Calu3 (cell line): Measurements from ENCODE around the gene AHSA1. TPM values are rescaled to one million over a fixed set of nuclear protein-coding genes. Genes with fewer than 3 reads are reported as not detected.

Experiments
- BruUV-seq: library from RNA; stranded (reverse); fragments of 400-500 nt; replicated peaks from 2 replicates; lab custom pipeline; 2021; lab: Mats Ljungman, UMichigan
- CTCF ChIA-PET: fragments of 300-600 bp; sonication (Branson Sonifier 250); formaldehyde crosslinking; loops from one replicate; lab custom pipeline; 2022; ENCODE audit warnings: antibody characterized with exemption; lab: Charles Lee
- DNase-seq: peaks from one replicate; pipeline ENCODE4 v3.0.0; 2022
- H3K27ac Mint-ChIP-seq: one replicate; pipeline ENCODE4 v1.8.0; 2022; ENCODE audit warnings: mixed read lengths; ENCODE audit not compliant: unreplicated experiment
- H3K27me3 Mint-ChIP-seq: one replicate; pipeline ENCODE4 v1.8.0; 2022; ENCODE audit warnings: mixed read lengths; ENCODE audit not compliant: unreplicated experiment
- H3K36me3 Mint-ChIP-seq: one replicate; pipeline ENCODE4 v1.8.0; 2022; ENCODE audit warnings: mild to moderate bottlenecking, moderate library complexity, mixed read lengths; ENCODE audit not compliant: insufficient read depth, unreplicated experiment
- H3K4me1 Mint-ChIP-seq: one replicate; pipeline ENCODE4 v1.8.0; 2022; ENCODE audit warnings: mild to moderate bottlenecking, low read depth, mixed read lengths; ENCODE audit not compliant: unreplicated experiment
- H3K4me3 Mint-ChIP-seq: one replicate; pipeline ENCODE4 v1.8.0; 2022; ENCODE audit warnings: mild to moderate bottlenecking, low read depth, moderate library complexity, mixed read lengths; ENCODE audit not compliant: unreplicated experiment
- H3K9me3 Mint-ChIP-seq: one replicate; pipeline ENCODE4 v1.8.0; 2022; ENCODE audit warnings: low read depth, mixed read lengths; ENCODE audit not compliant: unreplicated experiment
- intact Hi-C: fragments of 100-400 bp; cut with micrococcal nuclease; formaldehyde crosslinking; loops from one replicate; pipeline ENCODE4 v1.10.0; 2022; ENCODE audit not compliant: unreplicated experiment
- total RNA-seq: library from RNA; stranded (reverse); gene quantifications from 2 replicates; pipeline ENCODE4 v1.2.3, GENCODE V29; 2022
- TF ChIP-seq, protein P1 (sequence below): fragments of 200-600 bp; IDR thresholded peaks from one replicate; pipeline ENCODE4 v1.8.0; 2022; ENCODE audit warnings: antibody characterized with exemption; ENCODE audit not compliant: unreplicated experiment

AHSA1 gene
- total RNA-seq, 1 experiment from 2014 or later, result 287 TPM

GRCh38 chr14:77436042-77436441 is 21.9 kb upstream of the AHSA1 start:
- CTCF ChIA-PET, result no interaction called here
- Mint-ChIP-seq H3K27ac (no peak overlapping the region), H3K4me3 (no peak overlapping the region), H3K9me3 (no peaks in the 10 kb centered on the region), H3K4me1 (no peaks in the 10 kb centered on the region), H3K27me3 (no peaks in the 10 kb centered on the region), H3K36me3 (peaks cover 26% of the 10 kb centered on the region)
- DNase-seq, result no peak
- intact Hi-C loops, result no loop called here
- TF ChIP-seq, protein P1, sequence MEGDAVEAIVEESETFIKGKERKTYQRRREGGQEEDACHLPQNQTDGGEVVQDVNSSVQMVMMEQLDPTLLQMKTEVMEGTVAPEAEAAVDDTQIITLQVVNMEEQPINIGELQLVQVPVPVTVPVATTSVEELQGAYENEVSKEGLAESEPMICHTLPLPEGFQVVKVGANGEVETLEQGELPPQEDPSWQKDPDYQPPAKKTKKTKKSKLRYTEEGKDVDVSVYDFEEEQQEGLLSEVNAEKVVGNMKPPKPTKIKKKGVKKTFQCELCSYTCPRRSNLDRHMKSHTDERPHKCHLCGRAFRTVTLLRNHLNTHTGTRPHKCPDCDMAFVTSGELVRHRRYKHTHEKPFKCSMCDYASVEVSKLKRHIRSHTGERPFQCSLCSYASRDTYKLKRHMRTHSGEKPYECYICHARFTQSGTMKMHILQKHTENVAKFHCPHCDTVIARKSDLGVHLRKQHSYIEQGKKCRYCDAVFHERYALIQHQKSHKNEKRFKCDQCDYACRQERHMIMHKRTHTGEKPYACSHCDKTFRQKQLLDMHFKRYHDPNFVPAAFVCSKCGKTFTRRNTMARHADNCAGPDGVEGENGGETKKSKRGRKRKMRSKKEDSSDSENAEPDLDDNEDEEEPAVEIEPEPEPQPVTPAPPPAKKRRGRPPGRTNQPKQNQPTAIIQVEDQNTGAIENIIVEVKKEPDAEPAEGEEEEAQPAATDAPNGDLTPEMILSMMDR, result no peak
- no TSS peak for BruUV-seq

DNA sequence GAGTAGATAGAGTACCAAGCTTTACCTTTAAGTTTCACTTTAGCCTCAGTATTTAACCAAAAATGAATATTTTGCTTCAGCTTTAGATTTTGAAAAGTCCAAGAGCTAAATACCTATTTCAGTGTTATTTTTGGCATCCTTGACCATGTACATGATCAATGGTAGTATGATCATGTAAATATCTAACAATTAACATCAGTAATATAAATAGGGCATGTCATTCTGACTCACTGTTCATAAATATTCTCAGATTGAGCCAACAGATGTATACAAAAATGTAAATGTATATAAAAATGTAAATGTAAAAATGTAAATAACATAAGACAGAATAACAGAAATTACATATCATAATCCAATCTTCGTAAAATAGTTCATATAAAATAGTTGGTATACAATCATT is 19.3 kb upstream of the AHSA1 start:
- DNase-seq, result no peak
- TF ChIP-seq, protein P1, result no peak
- H3K27me3 Mint-ChIP-seq, result no peaks in the 10 kb centered on the region
- BruUV-seq, result no TSS peak
- peaks cover 26% of the 10 kb centered on the region for H3K36me3 Mint-ChIP-seq
- H3K9me3 Mint-ChIP-seq, result no peaks in the 10 kb centered on the region
- H3K27ac Mint-ChIP-seq, result no peak overlapping the region
- CTCF ChIA-PET, result no interaction called here
- no peak overlapping the region for H3K4me3 Mint-ChIP-seq
- H3K4me1 Mint-ChIP-seq, result no peaks in the 10 kb centered on the region
- intact Hi-C loops, result no loop called here

DNA sequence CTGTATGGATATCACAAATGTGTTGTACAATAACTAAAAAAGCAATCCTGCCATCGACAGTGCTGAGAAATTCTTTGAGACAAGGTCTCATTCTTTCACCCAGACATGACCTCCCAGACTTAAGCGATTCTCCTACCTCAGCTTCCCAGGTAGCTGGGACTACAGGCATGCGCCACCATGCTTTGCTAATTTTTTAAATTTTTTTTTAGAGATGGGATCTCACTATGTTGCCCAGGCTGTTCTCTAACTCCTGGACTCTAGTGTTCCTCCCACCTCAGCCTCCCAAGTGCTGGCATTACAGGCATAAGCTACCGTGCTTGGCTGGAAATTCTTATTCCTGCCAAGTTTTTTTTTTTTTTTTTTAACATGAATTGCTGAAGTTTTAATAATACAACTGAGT is 18.0 kb upstream of the AHSA1 start:
- Mint-ChIP-seq H3K27me3 (no peaks in the 10 kb centered on the region), H3K4me3 (no peak overlapping the region), H3K36me3 (peaks cover 19% of the 10 kb centered on the region), H3K27ac (no peak overlapping the region), H3K4me1 (no peaks in the 10 kb centered on the region), H3K9me3 (no peaks in the 10 kb centered on the region)
- TF ChIP-seq, protein P1, result no peak
- BruUV-seq, result no TSS peak
- CTCF ChIA-PET, result no interaction called here
- DNase-seq, result no peak
- intact Hi-C loops, result no loop called here

DNA sequence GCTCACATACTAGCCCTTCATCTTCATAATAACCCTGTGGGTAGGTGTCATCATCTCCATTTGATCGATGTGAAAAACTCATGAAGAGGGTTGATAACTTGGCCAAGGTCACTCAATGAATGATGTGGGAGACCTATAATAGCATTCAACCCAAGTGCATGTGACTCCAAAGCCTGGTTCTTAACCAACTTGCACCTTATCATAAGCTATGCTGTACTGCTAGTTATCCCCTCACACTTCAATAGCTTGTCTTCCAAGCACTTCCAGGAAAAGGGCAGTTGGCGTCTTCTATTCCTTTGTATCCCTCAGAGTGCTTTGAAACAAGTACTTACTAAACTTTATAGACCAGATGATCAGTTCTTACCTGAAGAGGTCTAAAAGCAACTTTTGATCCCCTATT is 15.7 kb upstream of the AHSA1 start:
- no peak overlapping the region for H3K27ac Mint-ChIP-seq
- TF ChIP-seq, protein P1, result no peak
- BruUV-seq, result no TSS peak
- H3K36me3 Mint-ChIP-seq, result peaks cover 12% of the 10 kb centered on the region
- no peaks in the 10 kb centered on the region for H3K4me1 Mint-ChIP-seq
- H3K9me3 Mint-ChIP-seq, result no peaks in the 10 kb centered on the region
- H3K4me3 Mint-ChIP-seq, result no peak overlapping the region
- CTCF ChIA-PET, result interaction anchor here (0.6 kb wide), 1 partner anchor 1819 kb away, joined by 3 read pairs; no protein-coding TSS in a partner anchor
- DNase-seq, result no peak
- H3K27me3 Mint-ChIP-seq, result no peaks in the 10 kb centered on the region
- intact Hi-C loops, result no loop called here
